Measurements from ENCODE around the gene SORT1.
"Not testable (repeated sequence)": the region's sequence is repeated elsewhere in the genome, so short reads cannot be mapped to it uniquely, and the experiment has no call there.

- TF ChIP-seq, protein P1, sequence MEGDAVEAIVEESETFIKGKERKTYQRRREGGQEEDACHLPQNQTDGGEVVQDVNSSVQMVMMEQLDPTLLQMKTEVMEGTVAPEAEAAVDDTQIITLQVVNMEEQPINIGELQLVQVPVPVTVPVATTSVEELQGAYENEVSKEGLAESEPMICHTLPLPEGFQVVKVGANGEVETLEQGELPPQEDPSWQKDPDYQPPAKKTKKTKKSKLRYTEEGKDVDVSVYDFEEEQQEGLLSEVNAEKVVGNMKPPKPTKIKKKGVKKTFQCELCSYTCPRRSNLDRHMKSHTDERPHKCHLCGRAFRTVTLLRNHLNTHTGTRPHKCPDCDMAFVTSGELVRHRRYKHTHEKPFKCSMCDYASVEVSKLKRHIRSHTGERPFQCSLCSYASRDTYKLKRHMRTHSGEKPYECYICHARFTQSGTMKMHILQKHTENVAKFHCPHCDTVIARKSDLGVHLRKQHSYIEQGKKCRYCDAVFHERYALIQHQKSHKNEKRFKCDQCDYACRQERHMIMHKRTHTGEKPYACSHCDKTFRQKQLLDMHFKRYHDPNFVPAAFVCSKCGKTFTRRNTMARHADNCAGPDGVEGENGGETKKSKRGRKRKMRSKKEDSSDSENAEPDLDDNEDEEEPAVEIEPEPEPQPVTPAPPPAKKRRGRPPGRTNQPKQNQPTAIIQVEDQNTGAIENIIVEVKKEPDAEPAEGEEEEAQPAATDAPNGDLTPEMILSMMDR (IDR thresholded peaks at IDR 0.05), result not testable (repeated sequence)
- not testable (repeated sequence) for TF ChIP-seq POLR2A, EP300 (IDR thresholded peaks at IDR 0.05)
Observed at GRCh38 chr1:109373696-109374095, 24.0 kb downstream of the SORT1 start.

All from upper lobe of left lung (tissue), 4 donors.